IMR-90 (cell line): ENCODE measurements around the gene CD44. TPM values are rescaled to one million over a fixed set of nuclear protein-coding genes. Genes with fewer than 3 reads are reported as not detected.

Experiments
- ATAC-seq: fragments of 200-7000 bp; cut with Tn5 transposase; 2 replicates; pipeline ENCODE4 v1.9.1; 2020; ENCODE audit warnings: low read depth, mild to moderate bottlenecking, moderate library complexity
- BruUV-seq: library from RNA; stranded (reverse); fragments of 400-500 nt; replicated peaks from 2 replicates; lab custom pipeline; 2021; lab: Mats Ljungman, UMichigan
- CTCF ChIA-PET: fragments of 300-600 bp; formaldehyde crosslinking; extraction: SDS; loops from one replicate; lab custom pipeline; 2021; ENCODE audit warnings: antibody characterized with exemption; lab: Yijun Ruan, JAX
- POLR2A ChIA-PET: fragments of 300-600 bp; sonication (Branson Sonifier 250); formaldehyde crosslinking; loops from one replicate; lab custom pipeline; 2022; ENCODE audit warnings: antibody characterized with exemption; ENCODE audit not compliant: unreplicated experiment; lab: Charles Lee
- DNase-seq: peaks from one replicate; pipeline ENCODE4 v3.0.0; 2013
- H2AFZ ChIP-seq: replicated peaks from 2 replicates; pipeline ENCODE3; 2013; ENCODE audit warnings: low read length, mild to moderate bottlenecking; ENCODE audit not compliant: poor library complexity
- H2AK5ac ChIP-seq: 2 replicates; pipeline ENCODE4 v1.6.1; 2013; ENCODE audit warnings: low read depth, low read length, inconsistent platforms
- H2AK9ac ChIP-seq: replicated peaks from 2 replicates; pipeline ENCODE3; 2013; ENCODE audit warnings: mild to moderate bottlenecking, low read depth, low read length, moderate library complexity; ENCODE audit not compliant: poor library complexity
- H2BK120ac ChIP-seq: 2 replicates; pipeline ENCODE4 v1.6.1; 2013; ENCODE audit warnings: low read depth, low read length, inconsistent platforms
- H2BK15ac ChIP-seq: 3 replicates; pipeline ENCODE4 v1.6.1; 2013; ENCODE audit warnings: low read depth, low read length, inconsistent platforms
- H2BK20ac ChIP-seq: 2 replicates; pipeline ENCODE4 v1.6.1; 2013; ENCODE audit warnings: low read depth, mild to moderate bottlenecking, inconsistent platforms, low read length, moderate library complexity
- H2BK5ac ChIP-seq: 2 replicates; pipeline ENCODE4 v1.6.1; 2013; ENCODE audit warnings: mild to moderate bottlenecking, low read depth, low read length, inconsistent platforms; ENCODE audit not compliant: poor library complexity, severe bottlenecking
- H3K14ac ChIP-seq: replicated peaks from 2 replicates; pipeline ENCODE4 v1.6.1; 2013; ENCODE audit warnings: low read depth, low read length, inconsistent platforms
- H3K18ac ChIP-seq: 2 replicates; pipeline ENCODE4 v1.6.1; 2013; ENCODE audit warnings: low read depth, low read length, control low read depth
- H3K23ac ChIP-seq: 2 replicates; pipeline ENCODE4 v1.6.1; 2013; ENCODE audit warnings: low read depth, low read length, inconsistent platforms
- H3K27ac ChIP-seq: 2 replicates; pipeline ENCODE4 v1.5.1; 2013; ENCODE audit warnings: mild to moderate bottlenecking, control low read depth, low read length; ENCODE audit not compliant: insufficient read depth
- H3K27me3 ChIP-seq: 2 replicates; pipeline ENCODE4 v1.6.1; 2013; ENCODE audit warnings: low read length; ENCODE audit not compliant: control insufficient read depth, insufficient read depth
- H3K36me3 ChIP-seq: 2 replicates; pipeline ENCODE4 v1.6.1; 2013; ENCODE audit warnings: low read length, mixed read lengths; ENCODE audit not compliant: control insufficient read depth, insufficient read depth
- H3K4ac ChIP-seq: 2 replicates; pipeline ENCODE4 v1.6.1; 2013; ENCODE audit warnings: low read depth, low read length, inconsistent platforms
- H3K4me1 ChIP-seq: 2 replicates; pipeline ENCODE4 v1.6.1; 2013; ENCODE audit warnings: low read length, mixed read lengths; ENCODE audit not compliant: control insufficient read depth, insufficient read depth
- H3K4me2 ChIP-seq: 2 replicates; pipeline ENCODE4 v1.6.1; 2013; ENCODE audit warnings: low read depth, mild to moderate bottlenecking, control low read depth, low read length, moderate library complexity
- H3K4me3 ChIP-seq: 2 replicates; pipeline ENCODE4 v1.5.1; 2013; ENCODE audit warnings: low read depth, mild to moderate bottlenecking, control low read depth, low read length, moderate library complexity; ENCODE audit not compliant: insufficient read depth
- H3K56ac ChIP-seq: 2 replicates; pipeline ENCODE4 v1.6.1; 2013; ENCODE audit warnings: low read length, inconsistent platforms; ENCODE audit not compliant: insufficient read depth; ENCODE audit errors: extremely low read depth
- H3K79me1 ChIP-seq, 2 experiments: 2 replicates each; pipeline ENCODE4 v1.6.1; 2013; ENCODE audit warnings: low read length in 2 of 2, inconsistent platforms in 1 of 2, low read depth in 1 of 2
- H3K9ac ChIP-seq: 2 replicates; pipeline ENCODE4 v1.6.1; 2013; ENCODE audit warnings: low read depth, low read length, control low read depth
- H3K9me1 ChIP-seq: 2 replicates; pipeline ENCODE4 v1.6.1; 2013; ENCODE audit warnings: low read length, inconsistent platforms; ENCODE audit not compliant: insufficient read depth
- H3K9me3 ChIP-seq: 2 replicates; pipeline ENCODE4 v1.6.1; 2013; ENCODE audit warnings: low read length; ENCODE audit not compliant: control insufficient read depth, insufficient read depth
- H4K20me1 ChIP-seq: 2 replicates; pipeline ENCODE4 v1.6.1; 2013; ENCODE audit warnings: low read length, inconsistent platforms; ENCODE audit not compliant: insufficient read depth
- H4K5ac ChIP-seq: 2 replicates; pipeline ENCODE4 v1.6.1; 2013; ENCODE audit warnings: mild to moderate bottlenecking, low read depth, low read length, control low read depth
- H4K8ac ChIP-seq, 2 experiments: 2 replicates each; pipeline ENCODE4 v1.6.1; 2013; ENCODE audit warnings: low read depth in 2 of 2, low read length in 2 of 2, control low read depth in 1 of 2, inconsistent platforms in 1 of 2
- H4K91ac ChIP-seq: 2 replicates; pipeline ENCODE4 v1.6.1; 2013; ENCODE audit warnings: low read depth, low read length, inconsistent platforms; ENCODE audit not compliant: insufficient read depth
- BHLHE40 ChIP-seq: fragments of 150-350 bp; IDR thresholded peaks from 2 replicates; pipeline ENCODE4 v1.6.1; 2016; ENCODE audit warnings: mild to moderate bottlenecking, low read depth, low read length
- CEBPB ChIP-seq: IDR thresholded peaks from 2 replicates; pipeline ENCODE4 v1.6.1; 2012; ENCODE audit warnings: low read depth, low read length, improper control_type of control experiment
- CTCF ChIP-seq: conservative IDR thresholded peaks from 2 replicates; pipeline ENCODE4 v1.5.1; 2012; ENCODE audit warnings: mild to moderate bottlenecking, low read depth, low read length, improper control_type of control experiment
- FOS ChIP-seq: fragments of 150-350 bp; IDR thresholded peaks from 2 replicates; pipeline ENCODE4 v1.6.1; 2016; ENCODE audit warnings: low read depth, low read length
- MAFK ChIP-seq: IDR thresholded peaks from 2 replicates; pipeline ENCODE4 v1.6.1; 2012; ENCODE audit warnings: low read depth, low read length, improper control_type of control experiment
- MAZ ChIP-seq: IDR thresholded peaks from 2 replicates; pipeline ENCODE4 v1.6.1; 2012; ENCODE audit warnings: low read depth, mild to moderate bottlenecking, low read length, improper control_type of control experiment, moderate library complexity, borderline replicate concordance
- MXI1 ChIP-seq: IDR thresholded peaks from 2 replicates; pipeline ENCODE4 v1.6.1; 2012; ENCODE audit warnings: low read depth, mild to moderate bottlenecking, low read length, moderate library complexity, borderline replicate concordance
- NFE2L2 ChIP-seq: fragments of 150-350 bp; IDR thresholded peaks from 2 replicates; pipeline ENCODE4 v1.6.1; 2016; ENCODE audit warnings: low read depth, mild to moderate bottlenecking, low read length
- POLR2A ChIP-seq: IDR thresholded peaks from 2 replicates; pipeline ENCODE4 v1.6.1; 2012; ENCODE audit warnings: mild to moderate bottlenecking, low read depth, low read length
- RFX5 ChIP-seq: IDR thresholded peaks from 2 replicates; pipeline ENCODE4 v1.8.0; 2012; ENCODE audit warnings: low read depth, mild to moderate bottlenecking, low read length, moderate library complexity
- SMC3 ChIP-seq: fragments of 150-350 bp; IDR thresholded peaks from 2 replicates; pipeline ENCODE4 v1.6.1; 2016; ENCODE audit warnings: low read depth, mild to moderate bottlenecking, antibody characterized with exemption, low read length, moderate library complexity
- USF2 ChIP-seq: fragments of 150-350 bp; IDR thresholded peaks from 2 replicates; pipeline ENCODE4 v1.6.1; 2017; ENCODE audit warnings: mild to moderate bottlenecking, antibody characterized with exemption, low read length, low read depth
- dilution Hi-C: fragments of 300-500 bp; cut with HindIII; formaldehyde crosslinking; loops from one replicate; pipeline ENCODE4 v1.14.3; 2018; ENCODE audit warnings: low sequenced_read_pairs; ENCODE audit not compliant: unreplicated experiment
- in situ Hi-C: fragments of 300-500 bp; cut with MboI; formaldehyde crosslinking; loops from 3 replicates; pipeline ENCODE4 v1.14.3; 2019; ENCODE audit warnings: low sequenced_read_pairs, inconsistent platforms, mixed read lengths
- intact Hi-C: fragments of 100-400 bp; cut with micrococcal nuclease; formaldehyde crosslinking; loops from 2 replicates; pipeline ENCODE4 v1.10.0; 2022
- polyA plus RNA-seq, 3 experiments: library from polyadenylated mRNA; depleted of rRNA; stranded (reverse); fragments of >200 nt; gene quantifications; 2 replicates each; pipeline ENCODE4 v1.2.3, GENCODE V29; 2012; ENCODE audit warnings: low replicate concordance in 1 of 3
- total RNA-seq: library from RNA; depleted of rRNA; stranded (reverse); fragments of >200 nt; gene quantifications from 2 replicates; pipeline ENCODE4 v1.2.3, GENCODE V29; 2012

CD44 gene
- total and polyA plus RNA-seq, 2 of the 4 experiments (the other 2 are of a cell fraction): 357 to 947 TPM

- no peak overlapping the region for H2BK120ac ChIP-seq
- DNase-seq (no peak), ATAC-seq (no peak)
- no peak overlapping the region for H2AFZ ChIP-seq
- H3K4me1 ChIP-seq: peaks cover 12% of the 10 kb centered on the region
- no TSS peak for BruUV-seq
- H3K9me1 ChIP-seq: peaks cover 8% of the 10 kb centered on the region; the same call in 1 of the 2 replicates
- H3K4ac ChIP-seq: no peak overlapping the region
- H4K91ac ChIP-seq: no peak overlapping the region
- H3K9ac ChIP-seq: no peak overlapping the region
- ChIA-PET POLR2A (no interaction called here), CTCF (no interaction called here)
- H3K23ac ChIP-seq: no peak overlapping the region
- no peak for TF ChIP-seq USF2
- TF ChIP-seq NFE2L2: no peak
- TF ChIP-seq POLR2A: no peak
- TF ChIP-seq FOS: no peak
- no peak for TF ChIP-seq BHLHE40
- TF ChIP-seq MAFK: no peak
- TF ChIP-seq SMC3: no peak
- no peak for TF ChIP-seq MAZ
- TF ChIP-seq MXI1: no peak
- no peak for TF ChIP-seq RFX5
- TF ChIP-seq CEBPB: no peak
- no peak for TF ChIP-seq CTCF
- H4K5ac ChIP-seq: no peak overlapping the region
- H2AK9ac ChIP-seq: no peak overlapping the region
- H2BK5ac ChIP-seq: no peak overlapping the region
- H3K14ac ChIP-seq: no peak overlapping the region
- H2AK5ac ChIP-seq: no peak overlapping the region
- H3K4me2 ChIP-seq: no peak overlapping the region
- no peak overlapping the region for H3K4me3 ChIP-seq
- no peak overlapping the region for H2BK15ac ChIP-seq
- dilution Hi-C loops (no loop called here), in situ Hi-C loops (loop anchor here (10.0 kb wide), 1 partner anchor 64 kb away; no protein-coding TSS in a partner anchor), intact Hi-C loops (no loop called here)
- H3K27ac ChIP-seq: no peak overlapping the region
- H2BK20ac ChIP-seq: no peak overlapping the region
- H3K18ac ChIP-seq: no peak overlapping the region
- no peaks in the 10 kb centered on the region for H3K27me3 ChIP-seq
- no peaks in the 10 kb centered on the region for H3K79me1 ChIP-seq
- H3K36me3 ChIP-seq: no peaks in the 10 kb centered on the region
- no peaks in the 10 kb centered on the region; the same call in 1 of the 2 replicates for H3K9me3 ChIP-seq
- H4K20me1 ChIP-seq: no peaks in the 10 kb centered on the region
- no peak overlapping the region for H4K8ac ChIP-seq
- no peak overlapping the region for H3K56ac ChIP-seq
Measured at GRCh38 chr11:35250621-35251020, 111.7 kb downstream of the CD44 start.
